Cortex of kidney (tissue), 1 donor: ENCODE measurements around the gene TICAM2.
"Not testable (repeated sequence)": the region's sequence is repeated elsewhere in the genome, so short reads cannot be mapped to it uniquely, and the experiment has no call there.

Experiments
- DNase-seq: peaks from one replicate; lab custom pipeline; 2025; lab: John Stamatoyannopoulos, UW

The TICAM2 gene, protein sequence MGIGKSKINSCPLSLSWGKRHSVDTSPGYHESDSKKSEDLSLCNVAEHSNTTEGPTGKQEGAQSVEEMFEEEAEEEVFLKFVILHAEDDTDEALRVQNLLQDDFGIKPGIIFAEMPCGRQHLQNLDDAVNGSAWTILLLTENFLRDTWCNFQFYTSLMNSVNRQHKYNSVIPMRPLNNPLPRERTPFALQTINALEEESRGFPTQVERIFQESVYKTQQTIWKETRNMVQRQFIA

DNA sequence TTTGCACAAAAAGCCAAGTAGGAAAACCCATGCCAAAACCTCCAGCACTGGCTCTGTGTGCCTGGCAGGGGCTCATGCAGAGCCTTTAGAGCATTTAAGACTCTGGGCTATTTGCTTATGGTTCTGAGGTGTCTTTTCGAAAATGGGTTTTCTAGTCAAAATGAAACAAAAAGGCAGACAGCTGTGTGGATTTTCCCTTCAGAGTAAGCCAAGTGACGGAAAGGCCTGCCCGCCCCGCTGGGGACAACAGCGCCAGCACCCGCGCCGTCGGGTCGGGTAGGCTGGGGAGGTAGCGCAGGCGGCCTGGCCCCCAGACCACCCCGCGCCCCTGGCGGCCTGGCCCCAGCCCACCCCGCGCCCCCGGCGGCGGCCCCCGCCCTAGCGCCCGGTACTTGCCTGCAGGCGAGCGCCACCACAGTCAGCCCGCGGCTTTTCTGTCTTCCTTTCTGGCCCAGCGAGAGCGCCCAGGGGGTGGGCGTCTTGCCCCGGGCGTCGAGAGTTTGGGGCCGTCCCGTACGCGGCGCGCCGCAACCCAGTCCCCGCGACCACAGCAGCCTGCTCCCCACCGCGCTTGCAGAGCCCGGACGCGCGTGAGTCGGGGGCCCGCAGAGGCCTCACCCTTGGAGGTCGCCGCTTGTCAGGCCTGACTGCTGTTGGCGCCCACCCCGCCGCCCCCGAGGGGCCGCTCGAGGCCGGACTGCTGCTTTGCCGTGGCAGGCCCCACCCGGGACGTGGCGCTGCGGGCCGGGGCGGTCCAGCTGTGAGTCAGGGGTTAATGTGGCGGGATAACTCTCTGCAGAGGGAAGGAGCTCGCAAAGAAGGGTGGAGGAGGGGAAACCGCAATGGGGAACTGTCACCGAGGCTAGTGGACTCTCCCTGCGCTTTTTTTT, at the start of gene TICAM2:
Gene TICAM2 (minus strand): TSS at position 779 of the 890 bp plus-strand sequence. CDS start 21,223 bp downstream, outside the sequence.
- no peak for DNase-seq

DNA sequence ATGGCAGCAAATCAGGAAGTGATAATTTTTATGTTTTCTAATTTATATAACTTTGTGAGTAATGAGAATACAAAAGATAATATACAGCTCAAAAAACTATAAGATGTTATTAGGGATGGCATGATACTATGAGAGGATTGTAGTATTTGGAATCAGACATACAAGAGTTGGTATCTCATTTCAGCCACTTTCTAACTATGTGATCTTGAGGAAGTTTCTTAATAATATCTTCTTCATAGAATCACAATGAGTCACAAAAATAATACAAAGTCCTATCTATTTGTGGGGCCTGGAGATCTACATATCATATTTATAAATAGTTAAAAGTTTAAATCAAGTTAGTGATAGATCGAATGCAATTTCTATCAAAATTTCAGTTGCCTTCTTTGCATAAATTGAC, 47.3 kb upstream of the TICAM2 start:
- DNase-seq = no peak

DNA sequence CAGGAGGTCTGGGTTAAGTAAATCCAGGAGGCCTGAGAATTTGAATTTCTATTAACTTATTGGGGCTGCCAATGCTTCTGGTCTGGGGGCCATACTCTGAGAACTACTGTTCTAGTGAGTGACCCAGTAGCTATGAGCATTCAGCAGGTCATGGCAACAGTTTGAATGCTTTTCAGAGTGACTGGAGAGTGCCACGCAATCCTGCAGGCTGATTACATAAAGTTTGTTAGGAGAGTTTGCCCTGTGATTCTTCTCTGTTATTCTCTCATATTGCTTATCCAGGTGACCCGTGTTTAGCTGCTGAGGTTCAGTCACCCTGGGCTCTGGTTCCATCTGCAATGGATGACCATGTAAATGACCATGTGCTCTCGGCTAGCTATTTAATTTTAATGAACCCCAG, 45.8 kb upstream of the TICAM2 start:
- DNase-seq = no peak

DNA sequence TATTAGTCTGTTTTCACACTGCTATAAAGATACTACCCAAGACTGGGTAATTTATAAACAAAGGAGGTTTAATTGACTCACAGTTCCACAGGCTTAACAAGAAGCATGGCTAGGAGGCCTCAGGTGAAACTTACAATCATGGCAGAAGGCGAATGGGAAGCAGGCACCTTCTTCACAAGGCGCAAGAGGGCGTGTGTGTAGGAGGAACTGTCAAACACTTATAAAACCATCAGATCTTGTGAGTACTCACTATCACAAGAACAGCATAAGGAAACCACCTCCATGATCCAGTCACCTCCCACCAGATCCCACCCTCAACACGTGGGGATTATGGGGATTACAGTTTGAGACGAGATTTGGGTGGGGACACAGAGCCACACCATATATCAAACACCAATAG, 43.1 kb upstream of the TICAM2 start:
- DNase-seq = not testable (repeated sequence)

DNA sequence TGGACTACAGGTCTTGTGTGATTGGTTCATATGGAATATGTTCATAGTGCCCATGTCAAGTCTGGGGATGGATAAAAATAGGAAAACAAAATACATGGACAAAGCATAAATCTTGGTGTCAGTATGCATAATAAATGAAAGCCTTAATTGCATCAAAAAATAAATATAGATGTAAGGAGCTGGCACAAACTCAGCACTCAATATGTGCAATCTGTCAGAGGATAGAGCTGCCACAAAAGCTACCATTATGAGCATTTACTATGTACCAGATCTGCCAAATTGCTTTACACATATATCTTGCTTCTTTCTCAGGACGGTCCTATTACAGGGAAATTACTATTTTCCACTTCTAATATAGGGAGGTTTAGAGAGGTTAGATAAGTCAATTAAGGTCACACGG, 41.8 kb upstream of the TICAM2 start:
- DNase-seq = no peak

DNA sequence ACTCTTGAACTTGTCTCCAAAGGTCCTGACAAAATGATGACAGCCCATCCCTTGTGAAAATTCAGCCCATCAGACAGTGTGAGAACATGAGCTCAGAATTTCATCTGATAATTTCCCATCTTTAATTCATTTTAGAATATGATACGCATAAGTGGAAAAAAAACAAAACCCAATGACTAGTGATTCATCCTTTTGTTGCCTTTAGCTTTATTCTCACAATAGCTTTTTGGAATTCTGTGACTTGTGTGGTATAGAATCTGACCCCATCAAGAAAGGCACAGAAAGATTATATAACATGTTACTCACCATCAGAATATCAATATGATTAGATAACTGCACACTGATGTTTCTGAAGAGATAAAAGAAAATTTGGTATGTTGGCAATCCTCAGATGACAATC, 39.7 kb upstream of the TICAM2 start:
- DNase-seq = no peak

DNA sequence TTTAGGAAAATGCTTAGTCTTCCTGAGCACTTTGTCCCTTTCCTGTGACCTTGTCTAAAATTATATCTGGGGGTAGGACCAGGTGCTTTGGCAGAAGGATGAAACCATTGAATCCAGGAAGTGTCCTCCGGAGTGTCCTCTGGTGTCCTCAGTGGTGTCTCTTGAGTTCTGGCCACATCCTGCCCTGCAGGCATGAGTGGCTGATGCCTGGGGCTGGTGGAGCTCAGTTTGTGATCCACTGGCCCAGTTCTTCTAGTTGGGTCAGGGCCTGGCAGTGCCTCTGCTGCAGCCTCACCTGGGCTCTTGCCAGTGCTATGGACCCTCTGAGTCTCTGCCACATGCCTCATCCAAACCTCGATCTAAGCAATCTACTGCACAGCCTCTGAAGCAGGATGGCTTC, 38.0 kb upstream of the TICAM2 start:
- DNase-seq = no peak

DNA sequence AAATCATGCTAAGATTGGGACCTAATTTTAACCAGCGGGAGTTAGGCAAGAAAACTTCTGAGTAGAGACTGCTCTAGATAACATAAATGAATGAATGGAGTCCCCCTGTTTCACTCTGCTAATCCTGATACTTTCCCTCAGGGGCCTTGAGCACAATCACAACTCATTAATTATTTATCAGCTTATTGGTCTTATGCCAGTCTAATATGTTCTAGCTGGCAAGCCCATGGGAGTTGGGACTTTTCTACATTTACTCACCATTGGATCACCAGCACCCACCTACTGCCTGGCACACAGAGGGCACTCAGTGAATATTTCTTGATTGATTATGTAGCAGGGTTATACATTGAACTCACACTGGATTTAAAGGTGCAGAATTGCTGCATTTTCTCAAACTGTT, 37.1 kb upstream of the TICAM2 start:
- DNase-seq = no peak

DNA sequence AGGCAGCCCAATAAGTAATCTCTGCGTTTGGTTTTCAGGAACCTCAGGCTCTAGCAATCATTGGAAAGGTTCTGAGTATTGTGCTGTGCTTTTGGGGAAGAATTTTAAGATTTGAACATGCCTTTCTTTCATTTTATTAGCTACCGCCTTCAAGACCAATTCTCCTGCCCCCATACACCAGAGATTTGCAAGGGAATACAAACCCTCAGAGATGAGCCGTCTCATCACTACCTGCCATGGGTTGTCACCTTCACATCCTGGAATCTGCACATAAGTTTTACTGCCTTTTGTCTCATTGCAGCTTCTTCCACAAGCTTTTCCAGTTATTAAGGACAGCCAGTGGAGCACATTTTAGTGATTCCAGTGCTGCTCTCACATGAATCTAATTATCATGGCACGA, 35.2 kb upstream of the TICAM2 start:
- no peak for DNase-seq

DNA sequence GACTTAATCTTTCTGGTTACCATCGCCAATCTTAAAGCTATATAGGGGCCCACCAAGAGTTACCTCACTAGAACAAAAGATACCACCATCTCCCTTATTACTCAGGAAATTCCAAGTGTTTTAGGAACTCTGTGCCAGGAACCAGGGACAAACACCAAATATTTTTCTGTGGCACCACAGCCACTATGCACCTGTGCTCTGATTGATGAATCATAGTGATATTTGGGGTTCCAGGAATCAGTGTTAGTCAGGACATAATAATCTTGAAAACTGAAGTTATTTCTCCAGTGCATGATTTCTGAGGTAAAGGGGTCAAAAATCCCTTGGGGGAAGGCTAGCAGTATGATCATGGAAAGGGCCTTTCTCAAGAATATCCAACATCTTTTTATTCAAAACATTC, 33.7 kb upstream of the TICAM2 start:
- no peak for DNase-seq

DNA sequence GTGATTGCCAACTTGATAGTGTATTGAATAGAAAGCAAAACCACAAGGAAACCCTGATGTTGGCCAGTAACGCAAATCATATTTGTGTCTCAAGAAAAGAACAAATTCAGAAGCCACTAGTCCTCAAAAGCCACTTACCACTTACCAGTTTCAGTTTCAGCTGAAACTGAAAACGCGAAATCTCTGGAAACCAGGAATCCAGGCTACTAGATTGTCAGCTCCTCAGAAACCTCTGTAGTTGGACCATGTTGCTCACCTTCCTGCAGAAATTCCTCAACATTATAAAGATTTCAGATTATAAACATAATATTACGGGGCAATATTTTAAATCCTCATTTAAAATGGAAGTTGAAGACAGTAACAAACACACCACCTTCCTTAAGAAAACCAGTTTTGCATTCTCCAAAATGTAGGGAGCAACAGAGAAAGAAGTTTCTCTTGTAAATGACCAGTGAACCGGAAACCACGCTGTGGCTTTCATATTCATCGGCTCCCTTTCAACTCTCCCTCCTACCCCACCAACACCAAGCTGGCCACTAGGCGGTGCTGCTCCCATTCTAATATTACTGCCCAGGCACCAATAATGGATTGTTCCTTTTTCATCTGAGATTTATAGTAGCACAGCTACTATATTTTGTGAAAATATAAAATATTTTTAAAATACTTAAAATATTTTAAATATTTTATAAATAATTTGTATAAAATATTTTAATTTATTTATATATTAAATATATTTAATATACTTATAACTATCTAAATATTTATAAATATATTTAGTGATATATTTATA, 32.3 kb upstream of the TICAM2 start:
- DNase-seq = no peak

DNA sequence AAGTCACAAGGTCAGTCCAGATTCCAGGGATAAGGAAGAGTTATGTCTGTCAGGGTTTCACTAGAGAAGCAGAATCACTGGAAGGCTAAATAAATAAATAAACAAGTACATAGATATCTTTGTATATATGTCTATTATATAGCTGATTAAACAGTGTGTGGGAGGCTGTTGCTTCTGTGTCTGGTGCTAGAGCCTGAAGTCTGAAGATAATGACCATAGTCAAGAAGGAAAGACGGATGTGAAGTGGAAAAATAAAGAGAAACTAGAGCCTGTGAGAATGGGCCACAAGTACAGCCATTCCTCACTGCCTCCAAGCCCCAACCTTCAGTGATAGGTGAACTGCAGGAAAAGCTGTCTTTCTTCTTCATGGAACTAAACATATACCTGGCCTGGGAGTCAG, 27.6 kb upstream of the TICAM2 start:
- no peak for DNase-seq

DNA sequence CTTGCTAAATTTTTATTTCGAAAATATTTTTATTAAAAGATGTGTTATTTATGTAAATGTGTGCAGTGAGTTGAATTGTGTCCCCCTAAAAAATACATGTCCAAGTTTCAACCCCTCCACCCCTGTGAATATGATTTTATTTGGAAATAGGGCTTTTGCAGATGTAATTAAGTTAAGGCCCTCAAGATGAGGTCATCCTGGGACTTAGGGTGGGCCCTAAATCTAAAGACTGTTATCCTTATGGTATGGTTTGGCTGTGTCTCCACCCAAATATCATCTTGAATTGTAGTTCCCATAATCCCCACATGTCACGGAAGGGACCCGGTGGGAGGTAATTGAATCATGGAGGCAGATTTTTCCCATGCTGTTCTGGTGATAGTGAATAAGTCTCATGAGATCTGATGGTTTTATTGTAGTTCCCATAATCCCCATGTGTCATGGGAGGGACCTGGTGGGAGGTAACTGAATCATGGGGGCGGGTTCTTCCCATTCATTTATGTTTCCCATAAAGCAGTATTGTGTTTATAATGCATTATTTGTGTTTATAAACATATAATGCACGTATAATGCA, 25.1 kb upstream of the TICAM2 start:
- DNase-seq = no peak

DNA sequence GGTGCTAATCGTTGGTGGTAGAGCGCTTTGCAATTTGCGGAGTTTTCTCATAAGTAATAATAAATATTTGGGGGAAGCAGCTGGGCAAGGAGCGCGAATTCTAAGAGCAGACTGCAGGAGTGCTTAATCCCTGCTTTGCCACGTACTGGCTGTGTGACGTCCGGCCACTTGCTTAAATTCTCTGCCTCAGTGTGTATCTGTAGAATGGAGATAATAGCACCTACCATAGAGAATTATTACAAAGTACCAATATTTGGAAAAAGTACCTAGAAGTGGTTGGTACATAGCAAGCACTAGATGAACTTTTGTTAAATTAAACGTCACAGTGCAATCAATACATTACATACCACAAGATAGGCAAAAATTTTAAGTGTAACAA, 24.2 kb upstream of the TICAM2 start:
- no peak for DNase-seq

DNA sequence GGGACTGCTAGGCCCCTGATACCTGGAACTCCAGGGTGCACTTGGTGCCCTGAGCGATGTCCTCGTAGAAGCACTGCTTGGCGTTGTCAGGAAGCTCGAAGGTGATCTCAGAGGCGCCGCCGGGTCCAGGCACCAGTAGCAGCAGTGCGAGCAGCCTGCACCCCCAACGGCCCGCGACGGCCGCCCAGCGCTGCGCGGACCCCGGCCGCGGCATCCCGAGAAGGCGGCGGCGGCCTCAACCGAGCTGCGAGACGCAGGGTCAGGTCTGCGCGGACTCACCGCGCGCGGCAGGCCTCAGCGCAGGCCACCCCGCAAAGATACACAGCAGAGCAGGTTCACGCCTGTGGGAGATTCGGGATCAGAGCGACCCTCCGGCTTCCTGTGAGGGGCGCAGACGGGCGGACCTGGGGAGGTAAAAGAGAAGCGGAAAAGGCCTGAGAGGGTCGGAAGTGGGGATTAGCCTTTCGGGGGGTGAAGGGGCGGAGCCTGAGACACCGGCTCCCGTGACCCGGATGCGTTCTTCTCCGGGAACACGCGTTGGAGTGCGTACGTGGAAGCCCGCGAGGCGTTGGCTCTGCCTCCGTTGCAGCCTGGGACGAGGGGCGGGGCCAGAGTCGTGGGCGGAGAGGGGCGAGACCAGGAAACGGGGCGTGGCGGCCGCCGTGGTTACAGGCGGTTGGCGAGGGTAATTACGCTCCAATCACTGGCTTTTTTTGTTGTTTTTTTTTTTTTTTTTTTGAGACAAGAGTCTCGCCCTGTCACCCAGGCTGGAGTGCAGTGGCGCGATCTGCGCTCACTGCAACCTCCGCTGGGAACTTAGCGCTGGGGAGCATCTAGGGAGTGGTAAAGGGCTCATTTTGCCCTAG, 23.5 kb upstream of the TICAM2 start, which contains the start of gene TMED7:
Gene TMED7 (minus strand): TSS at position 458 of the 866 bp plus-strand sequence. CDS start 244 bp downstream, at position 214.
- peak; percentile 25 for DNase-seq

DNA sequence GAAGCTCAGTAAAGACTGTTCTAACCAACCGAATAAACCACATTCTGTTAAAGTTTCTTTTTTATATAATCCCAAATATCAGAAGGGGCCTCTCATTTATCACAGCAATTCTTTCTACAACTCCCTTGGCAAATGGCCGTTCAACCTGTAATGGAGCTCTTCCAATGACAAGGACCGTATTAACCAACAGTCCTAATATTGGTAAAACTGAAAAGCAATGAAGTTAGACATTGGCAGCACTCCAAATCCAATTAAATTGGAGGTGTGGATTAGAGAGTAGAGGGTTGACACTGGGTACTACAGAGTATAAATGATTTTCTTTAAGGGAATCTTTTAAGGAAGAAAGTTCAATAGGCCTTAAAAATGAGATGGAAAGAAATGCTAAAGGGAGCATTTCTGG, 22.7 kb upstream of the TICAM2 start:
- DNase-seq = no peak

DNA sequence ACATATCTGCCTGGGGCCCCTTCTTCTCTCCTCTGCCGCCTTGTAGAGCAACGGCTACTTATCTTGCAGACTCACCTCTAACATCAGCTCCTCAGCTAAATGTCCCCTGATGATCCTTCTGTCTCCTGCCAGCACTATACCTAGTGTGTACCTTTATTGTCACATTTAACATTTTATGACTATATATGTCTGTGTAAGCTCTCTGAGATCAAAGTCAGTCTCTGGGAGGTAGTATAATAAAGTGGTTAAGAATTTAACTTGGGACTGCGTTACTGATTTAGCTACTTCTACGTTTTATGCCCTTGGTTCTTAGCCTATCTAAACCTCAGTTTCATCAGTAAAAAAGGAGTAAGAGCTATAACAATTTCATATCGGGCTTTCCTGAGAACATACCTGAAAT, 21.4 kb upstream of the TICAM2 start:
- no peak for DNase-seq

DNA sequence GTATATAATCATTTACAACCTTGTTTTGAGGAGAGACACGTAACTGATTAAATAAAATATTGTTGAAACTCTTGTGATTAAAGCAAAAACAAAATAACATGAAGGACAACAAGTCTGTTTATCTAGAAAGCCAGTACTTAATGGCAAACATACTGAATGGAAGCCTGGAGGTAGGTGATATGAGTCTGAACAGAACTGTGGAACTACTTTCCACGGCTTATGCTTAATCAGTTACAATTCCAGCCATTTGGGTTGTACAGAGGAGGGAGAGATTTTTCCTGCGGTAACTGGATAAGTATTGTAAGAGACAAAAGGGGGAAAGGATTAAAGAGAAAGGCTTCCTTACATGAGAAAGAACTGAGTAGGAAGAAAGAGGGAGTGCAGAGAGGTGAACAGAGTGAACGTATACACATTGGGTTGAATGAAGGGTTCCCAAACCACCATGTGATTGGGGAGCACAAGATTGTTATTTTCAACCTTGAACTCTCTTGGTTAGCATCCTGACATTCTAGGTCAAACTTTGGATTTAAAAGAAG, 19.2 kb upstream of the TICAM2 start:
- DNase-seq = no peak

DNA sequence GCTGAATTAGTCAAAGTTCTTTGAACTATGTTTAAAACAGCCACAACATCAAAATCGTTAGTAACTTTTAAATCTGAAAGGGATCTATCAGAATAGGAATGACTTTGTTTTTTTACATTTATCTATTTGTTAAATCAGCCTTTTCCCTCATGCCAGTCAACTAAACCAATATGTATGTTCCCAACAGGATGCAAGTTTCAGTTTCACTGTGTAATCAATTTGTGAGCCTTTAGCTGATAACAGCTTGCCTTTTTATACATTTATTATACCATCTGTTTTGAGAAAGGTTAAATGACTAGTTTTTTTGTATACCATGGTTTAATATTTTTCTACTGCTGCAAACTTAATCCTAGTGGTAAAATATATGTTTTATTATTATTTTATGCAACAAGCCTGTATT, 14.6 kb upstream of the TICAM2 start:
- no peak for DNase-seq

DNA sequence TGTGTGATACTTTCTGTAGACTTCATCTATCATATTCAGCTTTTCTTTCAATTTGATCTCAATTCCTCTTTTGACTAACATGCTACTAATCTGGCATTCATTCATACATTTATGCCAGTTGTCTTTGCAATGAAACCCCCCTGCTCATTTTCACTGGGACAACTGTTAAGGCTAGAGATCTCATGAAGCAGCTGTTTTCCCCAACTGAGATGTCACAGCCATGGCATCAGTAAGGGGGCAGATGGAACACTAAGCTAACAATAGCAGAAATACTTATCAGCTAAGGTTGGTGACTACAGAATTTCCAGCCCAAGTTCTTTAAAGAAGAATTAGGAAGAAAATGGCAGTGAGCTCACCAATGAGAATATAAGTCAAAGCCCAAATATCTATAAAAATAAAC, 14.2 kb upstream of the TICAM2 start:
- DNase-seq = no peak

DNA sequence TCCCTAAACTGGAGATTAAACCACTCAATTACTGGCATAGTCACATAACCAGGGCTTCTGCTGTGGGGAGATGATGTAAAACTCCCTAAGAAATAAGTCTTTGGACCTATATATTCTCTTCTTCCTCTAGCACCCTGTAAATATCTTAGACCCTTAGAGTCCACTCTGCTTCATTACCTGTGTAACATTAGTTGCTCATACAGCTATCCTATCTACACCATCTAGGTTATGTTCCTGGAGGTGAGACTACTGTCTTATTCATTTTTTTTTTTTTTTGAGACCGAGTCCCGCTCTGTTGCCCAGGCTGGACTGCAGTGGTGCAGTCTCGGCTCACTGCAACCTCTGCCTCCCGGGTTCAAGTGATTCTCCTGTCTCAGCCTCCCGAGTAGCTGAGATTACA, 9.6 kb upstream of the TICAM2 start:
- DNase-seq = no peak
